OCI-LY3 (cell line): Measurements from ENCODE around the gene MDFI.

Experiments used
- H2AFZ ChIP-seq: fragments of 200-600, 300-600 bp; shearing (Covaris generic); 2 replicates; pipeline ENCODE4 v1.6.0; 2014; ENCODE audit warnings: antibody characterized with exemption, low read depth, low read length
- H3K27ac ChIP-seq: fragments of 200-600, 300-600 bp; sonication (generic); 2 replicates; pipeline ENCODE4 v1.5.1; 2014; ENCODE audit warnings: mild to moderate bottlenecking, low read length, moderate library complexity, mixed read lengths
- H3K27me3 ChIP-seq: fragments of 200-600, 300-600 bp; sonication (generic); 2 replicates; pipeline ENCODE4 v1.6.1; 2014; ENCODE audit warnings: low read depth, low read length, mixed read lengths
- H3K36me3 ChIP-seq: fragments of 200-600, 300-600 bp; sonication (generic); replicated peaks from 2 replicates; pipeline ENCODE3; 2014; ENCODE audit warnings: low read depth, low read length, mixed read lengths
- H3K4me1 ChIP-seq: fragments of 300-600, 200-600 bp; sonication (generic); 2 replicates; pipeline ENCODE4 v1.6.1; 2014; ENCODE audit warnings: low read length, mixed read lengths
- H3K4me2 ChIP-seq: fragments of 200-600, 300-600 bp; sonication (generic); 2 replicates; pipeline ENCODE4 v1.6.1; 2014; ENCODE audit warnings: low read length, mixed read lengths
- H3K4me3 ChIP-seq: fragments of 300-600, 200-600 bp; sonication (generic); 2 replicates; pipeline ENCODE4 v1.5.1; 2014; ENCODE audit warnings: antibody characterized with exemption, mild to moderate bottlenecking, low read length, moderate library complexity
- H3K79me2 ChIP-seq: fragments of 300-600, 200-600 bp; shearing (Covaris generic); 2 replicates; pipeline ENCODE4 v1.6.1; 2014; ENCODE audit warnings: mild to moderate bottlenecking, low read length, mixed read lengths
- H3K9ac ChIP-seq: fragments of 300-600, 200-600 bp; shearing (Covaris generic); 2 replicates; pipeline ENCODE4 v1.6.0; 2014; ENCODE audit warnings: mild to moderate bottlenecking, low read length, moderate library complexity
- H3K9me3 ChIP-seq: fragments of 200-600, 300-600 bp; shearing (Covaris generic); 2 replicates; pipeline ENCODE4 v1.6.1; 2014; ENCODE audit warnings: low read length, mixed read lengths; ENCODE audit not compliant: insufficient read depth
- H4K20me1 ChIP-seq: fragments of 200-600, 300-600 bp; sonication (generic); 2 replicates; pipeline ENCODE4 v1.6.1; 2016; ENCODE audit warnings: low read length, mixed read lengths; ENCODE audit not compliant: insufficient read depth
- CTCF ChIP-seq: fragments of 200-600, 300-600 bp; sonication (generic); IDR thresholded peaks from 2 replicates; pipeline ENCODE4 v1.5.1; 2014; ENCODE audit warnings: antibody characterized with exemption, low read length, low read depth
- EZH2phosphoT487 ChIP-seq: fragments of 200-600 bp; shearing (Covaris generic); IDR thresholded peaks from 2 replicates; pipeline ENCODE4 v1.6.1; 2018; ENCODE audit warnings: antibody characterized with exemption, mixed run types, low read depth

The MDFI gene

GRCh38 chr6:41594766-41595165 lies 43.5 kb upstream of the MDFI start:
- Histone ChIP-seq H3K79me2 (no peaks in the 10 kb centered on the region), H4K20me1 (no peaks in the 10 kb centered on the region; the same call in 1 of the 2 replicates), H3K9me3 (no peaks in the 10 kb centered on the region), H3K36me3 (peaks cover 24% of the 10 kb centered on the region), H3K27ac (no peak overlapping the region), H3K9ac (no peak overlapping the region), H2AFZ (no peak overlapping the region), H3K4me3 (no peak overlapping the region), H3K4me2 (no peak overlapping the region), H3K4me1 (no peaks in the 10 kb centered on the region), H3K27me3 (no peaks in the 10 kb centered on the region)
- no peak for TF ChIP-seq CTCF
- no peak for TF ChIP-seq EZH2phosphoT487

DNA sequence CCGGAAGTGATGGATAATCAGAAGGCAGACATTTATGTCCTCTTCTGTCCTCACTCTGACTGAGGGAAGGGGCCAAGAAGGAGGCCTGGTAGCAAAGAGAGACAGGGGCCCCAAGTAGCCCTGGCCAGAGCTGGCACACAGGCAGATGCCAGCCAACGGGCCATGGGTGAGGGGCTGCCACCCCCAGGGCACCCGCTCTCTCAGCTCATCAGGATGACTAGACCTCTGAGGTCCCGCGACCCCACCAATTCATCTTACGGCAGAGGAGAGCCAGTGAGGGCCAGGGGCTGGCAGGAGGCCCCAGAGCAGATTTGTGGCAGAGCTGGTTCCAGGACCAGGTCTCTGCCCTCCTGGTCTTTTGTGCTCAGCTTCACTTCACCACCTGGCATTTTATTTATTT lies 43.1 kb upstream of the MDFI start:
- TF ChIP-seq CTCF (no peak), EZH2phosphoT487 (no peak)
- H3K4me1 ChIP-seq, result no peaks in the 10 kb centered on the region
- H2AFZ ChIP-seq, result no peak overlapping the region
- H3K27me3 ChIP-seq, result no peaks in the 10 kb centered on the region
- no peak overlapping the region for H3K27ac ChIP-seq
- H3K4me2 ChIP-seq, result no peak overlapping the region
- H3K79me2 ChIP-seq, result no peaks in the 10 kb centered on the region
- H3K36me3 ChIP-seq, result peaks cover 24% of the 10 kb centered on the region
- H3K4me3 ChIP-seq, result no peak overlapping the region
- no peaks in the 10 kb centered on the region for H3K9me3 ChIP-seq
- H4K20me1 ChIP-seq, result no peaks in the 10 kb centered on the region; the same call in 1 of the 2 replicates
- no peak overlapping the region for H3K9ac ChIP-seq

DNA sequence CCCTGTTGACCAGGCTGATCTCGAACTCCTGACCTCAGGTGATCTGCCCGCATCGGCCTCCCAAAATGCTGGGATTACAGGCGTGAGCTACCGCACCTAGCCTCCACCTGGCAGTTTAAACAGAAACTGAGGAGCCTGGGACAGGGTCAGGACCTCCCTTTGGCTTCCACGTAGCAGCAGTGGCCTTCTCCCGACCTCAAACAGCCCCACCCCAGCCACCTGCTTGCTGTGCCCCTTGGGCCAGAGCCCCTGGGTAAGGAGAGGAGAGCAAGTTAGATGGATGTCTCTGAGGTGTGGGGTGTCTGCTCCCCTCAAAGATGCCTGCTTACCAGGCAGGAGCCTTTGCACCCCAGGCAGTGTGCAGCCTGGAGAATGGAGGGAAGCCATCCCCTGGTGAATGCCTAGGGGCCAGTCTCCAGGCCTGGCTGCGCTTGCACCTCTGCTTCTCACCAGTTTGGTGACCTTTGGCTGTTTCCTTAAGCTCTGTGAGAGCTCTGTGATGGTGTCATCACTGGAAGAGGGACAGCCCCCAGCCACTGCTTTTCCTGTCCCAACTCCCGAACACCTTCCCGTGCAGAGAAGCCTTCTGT lies 42.1 kb upstream of the MDFI start:
- peaks cover 23% of the 10 kb centered on the region for H3K36me3 ChIP-seq
- no peak overlapping the region for H3K27ac ChIP-seq
- H4K20me1 ChIP-seq, result no peaks in the 10 kb centered on the region; the same call in 1 of the 2 replicates
- H3K9ac ChIP-seq, result no peak overlapping the region
- H3K79me2 ChIP-seq, result no peaks in the 10 kb centered on the region
- no peaks in the 10 kb centered on the region for H3K27me3 ChIP-seq
- H3K4me1 ChIP-seq, result no peaks in the 10 kb centered on the region
- no peak overlapping the region for H3K4me3 ChIP-seq
- H2AFZ ChIP-seq, result no peak overlapping the region
- no peak for TF ChIP-seq CTCF
- no peak for TF ChIP-seq EZH2phosphoT487
- H3K9me3 ChIP-seq, result no peaks in the 10 kb centered on the region
- H3K4me2 ChIP-seq, result no peak overlapping the region

DNA sequence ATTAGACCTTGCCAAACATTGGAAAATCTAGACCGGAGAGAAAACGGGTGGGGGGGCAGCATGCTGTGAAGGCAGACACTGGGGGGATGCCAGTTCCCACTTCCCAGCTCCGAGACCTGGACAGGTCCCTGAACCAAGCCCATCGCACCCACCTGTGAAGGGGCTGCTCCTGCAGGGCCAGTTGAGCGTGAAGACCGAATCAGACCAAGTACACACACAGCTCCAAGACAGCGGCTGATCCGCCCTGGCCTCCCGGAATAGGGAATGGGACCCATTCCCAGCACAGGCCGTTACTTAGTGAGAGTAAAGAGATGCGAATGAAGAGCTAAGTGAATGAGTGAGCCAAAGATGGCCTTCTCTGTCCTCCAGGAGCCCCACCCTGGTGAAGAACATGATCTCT lies 41.5 kb upstream of the MDFI start:
- H4K20me1 ChIP-seq, result no peaks in the 10 kb centered on the region; the same call in 1 of the 2 replicates
- H3K36me3 ChIP-seq, result peaks cover 19% of the 10 kb centered on the region
- no peak overlapping the region for H3K9ac ChIP-seq
- H3K79me2 ChIP-seq, result no peaks in the 10 kb centered on the region
- H2AFZ ChIP-seq, result no peak overlapping the region
- H3K4me2 ChIP-seq, result no peak overlapping the region
- H3K27ac ChIP-seq, result no peak overlapping the region
- no peaks in the 10 kb centered on the region for H3K9me3 ChIP-seq
- TF ChIP-seq EZH2phosphoT487, result no peak
- TF ChIP-seq CTCF, result no peak
- no peak overlapping the region for H3K4me3 ChIP-seq
- no peaks in the 10 kb centered on the region for H3K4me1 ChIP-seq
- no peaks in the 10 kb centered on the region for H3K27me3 ChIP-seq
